Epithelial cell of prostate (primary cell): Measurements from ENCODE around the gene TRIM69.
"Not testable (repeated sequence)": the region's sequence is repeated elsewhere in the genome, so short reads cannot be mapped to it uniquely, and the experiment has no call there.

ENCODE experiments used
- DNase-seq: peaks from one replicate; pipeline ENCODE4 v3.0.0-alpha.2; 2011; ENCODE audit warnings: low read depth, low spot score
- H3K27ac ChIP-seq: fragments of 450-650 bp; 2 replicates; pipeline ENCODE4 v1.5.1; 2017; ENCODE audit warnings: mild to moderate bottlenecking

The TRIM69 gene, protein sequence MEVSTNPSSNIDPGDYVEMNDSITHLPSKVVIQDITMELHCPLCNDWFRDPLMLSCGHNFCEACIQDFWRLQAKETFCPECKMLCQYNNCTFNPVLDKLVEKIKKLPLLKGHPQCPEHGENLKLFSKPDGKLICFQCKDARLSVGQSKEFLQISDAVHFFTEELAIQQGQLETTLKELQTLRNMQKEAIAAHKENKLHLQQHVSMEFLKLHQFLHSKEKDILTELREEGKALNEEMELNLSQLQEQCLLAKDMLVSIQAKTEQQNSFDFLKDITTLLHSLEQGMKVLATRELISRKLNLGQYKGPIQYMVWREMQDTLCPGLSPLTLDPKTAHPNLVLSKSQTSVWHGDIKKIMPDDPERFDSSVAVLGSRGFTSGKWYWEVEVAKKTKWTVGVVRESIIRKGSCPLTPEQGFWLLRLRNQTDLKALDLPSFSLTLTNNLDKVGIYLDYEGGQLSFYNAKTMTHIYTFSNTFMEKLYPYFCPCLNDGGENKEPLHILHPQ

DNA sequence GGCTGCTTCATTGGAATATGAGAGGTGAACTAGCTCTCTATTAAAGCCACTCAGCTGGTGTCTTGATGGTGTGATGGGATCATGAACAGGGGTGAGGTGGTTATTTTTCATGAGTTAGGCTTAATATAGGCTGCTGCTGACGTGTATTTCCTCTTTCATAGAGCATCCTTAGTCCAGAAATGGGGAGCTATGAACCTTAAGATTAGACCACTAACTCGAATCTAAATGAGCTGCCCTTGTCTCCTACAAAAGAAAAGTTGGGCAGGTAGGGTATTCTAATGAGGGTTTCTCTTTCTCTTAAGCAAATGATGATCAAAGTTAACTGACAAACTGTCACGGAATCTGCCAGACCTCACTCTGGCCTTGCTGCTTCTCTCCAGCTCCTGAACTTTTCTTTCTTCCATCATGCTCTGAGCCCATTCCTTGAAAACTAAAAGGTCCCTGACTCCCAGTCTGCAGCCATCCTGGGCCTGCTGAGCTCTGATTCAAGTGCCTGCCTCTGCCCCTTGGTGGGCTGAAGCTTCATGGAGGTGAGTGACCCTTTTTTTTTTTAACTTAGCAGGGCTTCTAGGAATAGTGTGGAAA, at the start of gene TRIM69:
Gene TRIM69, plus strand, starts transcription at position 348 of the 585 bp plus-strand sequence. Its CDS starts 177 bp downstream, at position 525.
- no peak for DNase-seq
- H3K27ac ChIP-seq = no peak within 1 kb of the TSS

DNA sequence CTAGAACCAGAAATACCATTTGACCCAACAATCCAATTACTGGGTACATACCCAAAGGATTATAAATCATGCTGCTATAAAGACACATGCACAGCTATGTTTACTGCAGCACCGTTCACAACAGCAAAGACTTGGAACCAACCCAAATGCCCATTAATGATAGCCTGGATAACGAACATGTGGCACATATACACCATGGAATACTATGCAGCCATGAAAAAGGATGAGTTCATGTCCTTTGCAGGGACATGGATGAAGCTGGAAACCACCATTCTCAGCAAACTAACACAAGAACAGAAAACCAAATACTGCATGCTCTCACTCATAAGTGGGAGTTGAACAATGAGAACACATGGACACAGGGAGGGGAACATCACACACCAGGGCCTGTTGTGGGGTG, 47.0 kb upstream of the TRIM69 start:
- not testable (repeated sequence) for DNase-seq, H3K27ac ChIP-seq

DNA sequence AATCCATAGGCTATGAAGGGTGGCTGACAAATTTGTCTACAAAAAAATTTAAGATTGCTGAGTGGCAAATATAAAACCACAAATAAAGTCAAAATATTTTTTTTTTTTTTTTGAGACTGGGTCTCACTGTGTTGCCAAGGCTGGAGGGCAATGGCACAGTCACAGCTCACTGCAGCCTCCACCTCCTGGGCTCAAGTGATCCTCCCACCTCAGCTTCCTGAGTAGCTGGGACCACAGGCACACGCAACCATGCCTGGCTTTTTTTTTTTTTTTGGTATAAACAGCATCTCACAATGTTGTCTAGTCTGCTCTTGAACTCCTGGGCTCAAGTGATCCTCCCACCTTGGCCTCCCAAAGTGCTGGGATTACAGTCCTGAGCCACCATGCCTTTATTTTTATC, 46.1 kb upstream of the TRIM69 start:
- not testable (repeated sequence) for DNase-seq, H3K27ac ChIP-seq

DNA sequence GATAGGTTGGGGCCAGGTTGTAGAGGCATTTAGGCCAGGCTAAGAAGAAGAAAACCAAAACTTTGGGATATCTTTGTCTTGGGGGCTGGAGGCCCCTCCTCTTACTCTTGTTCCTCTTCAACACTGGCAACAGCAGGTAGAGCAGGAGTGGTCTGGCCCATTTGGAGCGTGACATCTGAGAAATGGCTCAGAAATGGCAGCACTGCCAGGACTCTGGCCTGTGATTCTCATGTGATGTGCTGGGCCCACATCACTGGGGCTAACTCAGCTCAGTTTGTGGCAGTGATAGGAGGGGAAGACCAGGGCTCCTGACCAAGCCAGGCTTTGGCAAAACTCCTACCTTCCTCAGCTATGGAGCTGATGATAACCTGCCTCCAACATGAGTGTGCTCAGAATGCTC, 43.7 kb upstream of the TRIM69 start:
- no peak for DNase-seq
- H3K27ac ChIP-seq = no peak overlapping the region

DNA sequence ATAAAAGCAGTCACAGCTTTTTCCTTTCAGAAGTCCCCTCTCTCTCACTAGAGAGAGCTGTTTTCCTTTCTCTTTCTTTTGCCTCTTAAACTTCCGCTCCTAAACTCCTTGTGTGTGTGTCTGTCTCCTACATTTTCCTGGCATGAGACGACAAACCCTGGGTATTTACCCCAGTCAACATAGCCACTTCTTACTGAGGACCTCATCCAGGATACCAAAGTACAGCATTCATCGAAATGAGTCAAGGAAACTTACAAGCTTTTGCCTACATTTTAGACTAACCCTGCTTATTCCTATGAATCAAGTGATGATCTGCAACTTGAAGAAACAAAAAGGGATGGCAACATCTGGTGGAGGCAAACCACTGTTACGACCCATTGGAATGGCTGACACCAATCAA, 41.9 kb upstream of the TRIM69 start:
- H3K27ac ChIP-seq = no peak overlapping the region
- no peak for DNase-seq

DNA sequence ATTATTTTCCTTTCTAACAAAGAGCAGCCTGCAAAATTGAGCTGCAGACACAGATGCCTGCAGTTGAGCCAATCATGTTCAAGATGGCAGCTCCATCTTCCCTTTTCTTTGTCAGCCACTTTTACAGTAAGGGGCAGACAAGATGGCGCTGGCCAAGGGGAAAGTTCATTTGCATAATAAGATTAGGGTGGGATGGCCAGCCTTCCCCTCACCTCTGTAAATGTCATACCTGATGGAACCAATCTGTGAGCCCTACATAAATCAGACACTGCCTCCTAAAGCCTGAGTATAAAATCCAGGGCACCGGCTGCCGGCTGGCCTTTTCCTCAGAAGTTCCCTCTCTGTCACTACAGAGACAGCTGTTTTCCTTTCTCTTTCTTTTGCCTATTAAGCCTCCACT, 41.0 kb upstream of the TRIM69 start:
- no peak overlapping the region for H3K27ac ChIP-seq
- no peak for DNase-seq

DNA sequence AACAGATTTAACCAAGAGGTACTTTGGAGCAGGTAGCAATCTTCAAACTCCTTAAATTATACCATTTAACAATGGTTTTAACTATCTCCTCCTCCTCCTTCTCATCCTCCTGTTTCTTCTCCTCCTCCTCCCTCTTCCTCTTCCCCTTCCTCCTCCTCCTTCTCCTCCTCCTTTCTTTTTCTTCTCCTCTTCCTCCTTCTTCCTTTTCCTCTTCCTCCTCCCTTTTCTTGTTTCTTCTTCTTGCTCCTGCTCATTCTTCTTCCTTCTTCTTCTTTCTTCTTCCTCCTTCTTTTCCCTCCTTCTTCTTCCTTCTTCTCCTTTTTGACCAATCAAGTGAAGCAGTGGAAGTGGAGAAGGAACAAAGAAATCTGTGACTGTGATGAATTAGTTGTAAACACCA, 39.3 kb upstream of the TRIM69 start:
- H3K27ac ChIP-seq = no peak overlapping the region
- DNase-seq = no peak

DNA sequence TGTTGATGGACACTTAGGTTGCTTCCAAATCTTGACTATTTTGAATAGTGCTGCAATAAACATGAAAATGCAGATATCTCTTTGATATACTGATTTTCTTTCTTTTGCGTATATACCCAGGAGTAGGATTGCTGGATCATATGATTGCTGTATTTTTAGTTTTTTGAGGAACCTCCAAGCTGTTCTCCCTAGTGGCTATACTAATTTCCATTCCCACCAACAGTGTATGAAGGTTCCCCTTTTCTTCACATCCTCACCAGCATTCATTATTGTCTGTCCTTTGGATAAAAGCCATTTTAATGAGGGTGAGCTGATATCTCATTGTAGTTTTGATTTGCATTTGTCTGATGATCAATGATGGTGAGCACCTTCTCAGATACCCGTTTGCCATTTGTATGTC, 37.7 kb upstream of the TRIM69 start:
- no peak for DNase-seq
- H3K27ac ChIP-seq = no peak overlapping the region

DNA sequence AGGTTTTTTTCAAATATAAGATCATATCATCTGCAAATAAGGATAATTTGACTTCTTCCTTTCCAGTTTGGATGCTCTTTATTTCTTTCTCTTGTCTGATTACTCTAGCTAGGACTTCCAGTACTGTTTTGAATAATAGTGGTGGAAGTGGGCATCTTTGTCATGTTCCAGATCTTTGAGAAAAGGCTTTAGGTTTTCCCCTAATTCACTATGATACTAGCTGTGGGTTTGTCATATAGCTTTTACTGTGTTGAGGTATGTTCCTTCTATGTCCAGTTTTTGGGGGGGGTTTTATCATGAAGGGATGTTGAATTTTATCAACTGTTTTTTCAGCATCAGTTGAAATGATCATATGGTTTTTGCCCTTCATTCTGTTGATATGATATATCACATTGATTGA, 35.7 kb upstream of the TRIM69 start:
- not testable (repeated sequence) for DNase-seq, H3K27ac ChIP-seq

DNA sequence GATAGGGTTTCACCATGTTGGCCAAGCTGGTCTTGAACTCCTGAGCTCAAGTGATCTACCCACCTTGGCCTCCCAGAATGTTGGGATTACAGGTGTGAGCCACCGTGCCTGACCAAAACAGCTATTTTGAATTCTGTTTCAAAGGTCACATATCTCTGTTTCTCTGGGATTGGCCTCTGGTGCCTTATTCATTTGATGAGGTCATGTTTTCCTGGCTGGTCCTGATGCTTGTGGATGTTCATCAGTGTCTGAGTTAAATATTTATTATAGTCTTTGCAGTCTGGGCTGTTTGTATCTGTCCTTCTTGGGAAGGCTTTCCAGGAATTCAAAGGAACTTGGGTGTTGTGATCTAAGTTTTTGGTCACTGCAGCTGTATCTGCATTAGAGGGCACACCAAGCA, 30.3 kb upstream of the TRIM69 start:
- H3K27ac ChIP-seq = no peak overlapping the region
- DNase-seq = no peak

DNA sequence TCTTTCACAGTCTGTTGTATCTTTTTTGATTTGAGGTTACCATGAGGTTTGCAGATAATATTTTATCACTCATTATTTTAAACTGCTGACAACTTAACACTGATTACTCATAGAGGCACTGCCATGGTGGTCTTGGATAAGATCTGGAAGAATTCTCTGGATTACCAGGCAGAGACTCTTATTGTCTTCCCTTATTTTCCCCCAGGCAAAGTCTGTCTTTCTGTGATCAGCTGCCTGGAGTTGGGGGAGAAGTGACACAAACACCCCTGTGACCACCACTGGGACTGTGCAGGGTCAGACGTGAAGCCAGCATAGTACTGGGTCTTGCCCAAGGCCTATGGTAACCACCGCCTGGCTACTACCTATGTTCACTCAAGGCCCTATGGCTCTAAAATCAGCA, 29.9 kb upstream of the TRIM69 start:
- DNase-seq = no peak
- peak overlapping the region; percentile 51 for H3K27ac ChIP-seq

DNA sequence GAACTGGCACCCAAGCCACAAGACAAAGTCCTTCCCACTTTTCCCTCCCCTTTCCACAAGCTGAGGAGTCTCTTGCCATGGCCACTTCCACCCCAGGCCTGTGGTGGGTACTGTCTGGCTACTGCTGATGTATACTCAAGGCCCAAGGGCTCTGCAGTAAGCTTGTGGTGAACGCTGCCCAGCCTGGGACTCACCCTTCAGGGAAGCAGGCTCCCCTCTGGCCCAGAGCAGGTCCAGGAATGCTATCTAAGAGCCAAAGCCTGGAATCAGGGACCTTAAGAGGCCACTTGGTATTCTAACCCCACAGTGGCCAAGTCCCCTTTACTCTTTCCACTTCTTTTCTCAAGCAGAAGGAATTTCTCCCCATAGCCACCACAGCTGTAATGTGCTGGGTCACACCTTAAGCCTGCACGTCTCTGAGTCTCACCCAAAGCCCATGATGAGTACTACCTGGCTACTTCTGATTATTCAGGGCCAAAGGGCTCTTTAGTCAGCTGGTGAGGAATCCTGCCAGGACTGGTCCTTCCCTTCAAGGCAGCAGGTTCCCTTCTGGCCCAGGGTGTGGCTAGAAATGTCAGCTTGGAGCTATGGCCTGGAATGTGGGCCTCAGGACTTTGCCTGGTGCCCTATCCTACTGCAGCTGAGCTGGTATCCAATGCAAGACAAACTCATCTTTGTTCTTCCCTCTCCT, 29.2 kb upstream of the TRIM69 start:
- H3K27ac ChIP-seq = peak overlapping the region; percentile 51
- peak; percentile 51 for DNase-seq

DNA sequence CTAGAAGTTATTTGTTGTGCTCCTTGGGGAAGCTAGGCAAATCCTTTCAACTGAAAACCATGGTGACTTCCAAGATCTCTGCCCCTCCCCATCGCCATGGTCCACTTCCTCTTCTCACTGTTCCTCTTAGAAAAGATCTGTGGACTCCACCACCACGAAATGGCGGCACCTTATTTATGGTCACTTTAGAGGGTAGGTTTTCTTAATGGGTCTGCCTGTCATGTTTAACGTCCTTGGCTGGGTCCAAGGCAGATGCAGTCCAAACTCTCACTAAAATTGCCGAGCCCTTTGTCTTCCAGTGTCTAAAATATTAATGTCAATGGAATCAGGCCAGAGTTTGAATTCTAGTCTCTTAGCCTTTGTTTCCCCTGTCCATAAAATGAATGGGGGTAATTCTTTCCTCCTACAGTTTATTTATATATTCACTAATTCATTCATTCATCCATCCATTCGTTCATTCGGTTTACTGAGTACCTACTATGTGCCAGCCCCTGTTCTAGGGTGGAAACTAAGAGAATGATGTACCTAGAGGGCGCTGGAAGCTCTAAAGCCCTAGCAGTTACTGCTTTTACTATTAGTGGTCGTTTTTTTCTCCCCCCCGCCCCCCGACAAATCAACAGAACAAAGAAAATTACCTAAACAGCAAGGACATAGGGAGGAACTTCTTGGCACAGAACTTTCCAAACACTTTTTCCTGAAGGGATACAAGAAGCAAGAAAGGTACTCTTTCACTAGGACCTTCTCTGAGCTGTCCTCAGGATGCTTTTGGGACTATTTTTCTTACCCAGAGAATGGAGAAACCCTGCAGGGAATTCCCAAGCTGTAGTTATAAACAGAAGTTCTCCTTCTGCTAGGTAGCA, 25.9 kb upstream of the TRIM69 start:
- peak overlapping the region; percentile 53 for H3K27ac ChIP-seq
- no peak for DNase-seq

DNA sequence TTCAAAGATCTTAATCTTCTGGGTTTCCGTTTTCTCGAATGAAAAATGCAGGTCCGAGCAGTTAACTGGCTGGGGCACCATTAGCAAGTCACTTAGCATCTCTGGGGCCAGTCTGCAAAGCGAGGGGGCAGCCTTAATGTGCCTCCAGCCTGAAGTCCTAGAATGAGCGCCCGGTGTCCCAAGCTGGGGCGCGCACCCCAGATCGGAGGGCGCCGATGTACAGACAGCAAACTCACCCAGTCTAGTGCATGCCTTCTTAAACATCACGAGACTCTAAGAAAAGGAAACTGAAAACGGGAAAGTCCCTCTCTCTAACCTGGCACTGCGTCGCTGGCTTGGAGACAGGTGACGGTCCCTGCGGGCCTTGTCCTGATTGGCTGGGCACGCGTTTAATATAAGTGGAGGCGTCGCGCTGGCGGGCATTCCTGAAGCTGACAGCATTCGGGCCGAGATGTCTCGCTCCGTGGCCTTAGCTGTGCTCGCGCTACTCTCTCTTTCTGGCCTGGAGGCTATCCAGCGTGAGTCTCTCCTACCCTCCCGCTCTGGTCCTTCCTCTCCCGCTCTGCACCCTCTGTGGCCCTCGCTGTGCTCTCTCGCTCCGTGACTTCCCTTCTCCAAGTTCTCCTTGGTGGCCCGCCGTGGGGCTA, 25.1 kb upstream of the TRIM69 start, which contains the start of the genes B2M and PATL2:
Gene B2M, plus strand, starts transcription at position 422 of the 647 bp plus-strand sequence. Its CDS starts 30 bp downstream, at position 452.
Gene PATL2, minus strand, starts transcription at position 228 of the 647 bp plus-strand sequence. CDS start 34,833 bp downstream, outside the sequence.
- peak; percentile 73 for DNase-seq
- peak within 1 kb of the TSS; percentile 53 for H3K27ac ChIP-seq

DNA sequence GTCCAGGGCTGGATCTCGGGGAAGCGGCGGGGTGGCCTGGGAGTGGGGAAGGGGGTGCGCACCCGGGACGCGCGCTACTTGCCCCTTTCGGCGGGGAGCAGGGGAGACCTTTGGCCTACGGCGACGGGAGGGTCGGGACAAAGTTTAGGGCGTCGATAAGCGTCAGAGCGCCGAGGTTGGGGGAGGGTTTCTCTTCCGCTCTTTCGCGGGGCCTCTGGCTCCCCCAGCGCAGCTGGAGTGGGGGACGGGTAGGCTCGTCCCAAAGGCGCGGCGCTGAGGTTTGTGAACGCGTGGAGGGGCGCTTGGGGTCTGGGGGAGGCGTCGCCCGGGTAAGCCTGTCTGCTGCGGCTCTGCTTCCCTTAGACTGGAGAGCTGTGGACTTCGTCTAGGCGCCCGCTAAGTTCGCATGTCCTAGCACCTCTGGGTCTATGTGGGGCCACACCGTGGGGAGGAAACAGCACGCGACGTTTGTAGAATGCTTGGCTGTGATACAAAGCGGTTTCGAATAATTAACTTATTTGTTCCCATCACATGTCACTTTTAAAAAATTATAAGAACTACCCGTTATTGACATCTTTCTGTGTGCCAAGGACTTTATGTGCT, 24.5 kb upstream of the TRIM69 start:
- no peak for DNase-seq

DNA sequence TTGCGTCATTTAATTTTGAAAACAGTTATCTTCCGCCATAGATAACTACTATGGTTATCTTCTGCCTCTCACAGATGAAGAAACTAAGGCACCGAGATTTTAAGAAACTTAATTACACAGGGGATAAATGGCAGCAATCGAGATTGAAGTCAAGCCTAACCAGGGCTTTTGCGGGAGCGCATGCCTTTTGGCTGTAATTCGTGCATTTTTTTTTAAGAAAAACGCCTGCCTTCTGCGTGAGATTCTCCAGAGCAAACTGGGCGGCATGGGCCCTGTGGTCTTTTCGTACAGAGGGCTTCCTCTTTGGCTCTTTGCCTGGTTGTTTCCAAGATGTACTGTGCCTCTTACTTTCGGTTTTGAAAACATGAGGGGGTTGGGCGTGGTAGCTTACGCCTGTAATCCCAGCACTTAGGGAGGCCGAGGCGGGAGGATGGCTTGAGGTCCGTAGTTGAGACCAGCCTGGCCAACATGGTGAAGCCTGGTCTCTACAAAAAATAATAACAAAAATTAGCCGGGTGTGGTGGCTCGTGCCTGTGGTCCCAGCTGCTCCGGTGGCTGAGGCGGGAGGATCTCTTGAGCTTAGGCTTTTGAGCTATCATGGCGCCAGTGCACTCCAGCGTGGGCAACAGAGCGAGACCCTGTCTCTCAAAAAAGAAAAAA, 23.9 kb upstream of the TRIM69 start:
- DNase-seq = no peak
- peak overlapping the region; percentile 53 for H3K27ac ChIP-seq

More for the DNA sequence above, 24.5 kb upstream of the TRIM69 start:
- peak overlapping the region; percentile 53 for H3K27ac ChIP-seq

DNA sequence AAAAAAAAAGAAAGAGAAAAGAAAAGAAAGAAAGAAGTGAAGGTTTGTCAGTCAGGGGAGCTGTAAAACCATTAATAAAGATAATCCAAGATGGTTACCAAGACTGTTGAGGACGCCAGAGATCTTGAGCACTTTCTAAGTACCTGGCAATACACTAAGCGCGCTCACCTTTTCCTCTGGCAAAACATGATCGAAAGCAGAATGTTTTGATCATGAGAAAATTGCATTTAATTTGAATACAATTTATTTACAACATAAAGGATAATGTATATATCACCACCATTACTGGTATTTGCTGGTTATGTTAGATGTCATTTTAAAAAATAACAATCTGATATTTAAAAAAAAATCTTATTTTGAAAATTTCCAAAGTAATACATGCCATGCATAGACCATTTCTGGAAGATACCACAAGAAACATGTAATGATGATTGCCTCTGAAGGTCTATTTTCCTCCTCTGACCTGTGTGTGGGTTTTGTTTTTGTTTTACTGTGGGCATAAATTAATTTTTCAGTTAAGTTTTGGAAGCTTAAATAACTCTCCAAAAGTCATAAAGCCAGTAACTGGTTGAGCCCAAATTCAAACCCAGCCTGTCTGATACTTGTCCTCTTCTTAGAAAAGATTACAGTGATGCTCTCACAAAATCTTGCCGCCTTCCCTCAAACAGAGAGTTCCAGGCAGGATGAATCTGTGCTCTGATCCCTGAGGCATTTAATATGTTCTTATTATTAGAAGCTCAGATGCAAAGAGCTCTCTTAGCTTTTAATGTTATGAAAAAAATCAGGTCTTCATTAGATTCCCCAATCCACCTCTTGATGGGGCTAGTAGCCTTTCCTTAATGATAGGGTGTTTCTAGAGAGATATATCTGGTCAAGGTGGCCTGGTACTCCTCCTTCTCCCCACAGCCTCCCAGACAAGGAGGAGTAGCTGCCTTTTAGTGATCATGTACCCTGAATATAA, 23.0 kb upstream of the TRIM69 start:
- peak overlapping the region; percentile 53 for H3K27ac ChIP-seq
- no peak for DNase-seq
